ENCODE data around the gene ZNF697.

DNA sequence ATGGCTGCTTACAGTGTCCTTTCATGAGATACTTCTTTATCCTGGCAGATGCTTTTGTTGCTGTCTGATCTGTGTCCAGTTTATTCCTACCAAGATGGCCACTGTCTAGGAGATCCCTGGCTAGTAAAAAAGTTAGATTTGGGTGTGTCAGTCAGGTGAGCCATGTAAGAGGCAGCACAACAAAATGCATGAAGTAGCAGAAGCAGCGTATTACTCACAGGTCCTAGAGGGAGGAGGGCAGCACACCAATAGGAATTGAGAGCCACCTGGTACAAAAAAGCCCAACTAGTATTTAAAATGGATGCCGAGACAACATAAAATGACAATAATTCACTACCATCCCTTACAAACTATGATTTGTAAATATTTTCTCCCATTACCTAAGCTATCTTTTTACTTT lies 22.8 kb upstream of the ZNF697 start:
- TF ChIP-seq, protein P1, sequence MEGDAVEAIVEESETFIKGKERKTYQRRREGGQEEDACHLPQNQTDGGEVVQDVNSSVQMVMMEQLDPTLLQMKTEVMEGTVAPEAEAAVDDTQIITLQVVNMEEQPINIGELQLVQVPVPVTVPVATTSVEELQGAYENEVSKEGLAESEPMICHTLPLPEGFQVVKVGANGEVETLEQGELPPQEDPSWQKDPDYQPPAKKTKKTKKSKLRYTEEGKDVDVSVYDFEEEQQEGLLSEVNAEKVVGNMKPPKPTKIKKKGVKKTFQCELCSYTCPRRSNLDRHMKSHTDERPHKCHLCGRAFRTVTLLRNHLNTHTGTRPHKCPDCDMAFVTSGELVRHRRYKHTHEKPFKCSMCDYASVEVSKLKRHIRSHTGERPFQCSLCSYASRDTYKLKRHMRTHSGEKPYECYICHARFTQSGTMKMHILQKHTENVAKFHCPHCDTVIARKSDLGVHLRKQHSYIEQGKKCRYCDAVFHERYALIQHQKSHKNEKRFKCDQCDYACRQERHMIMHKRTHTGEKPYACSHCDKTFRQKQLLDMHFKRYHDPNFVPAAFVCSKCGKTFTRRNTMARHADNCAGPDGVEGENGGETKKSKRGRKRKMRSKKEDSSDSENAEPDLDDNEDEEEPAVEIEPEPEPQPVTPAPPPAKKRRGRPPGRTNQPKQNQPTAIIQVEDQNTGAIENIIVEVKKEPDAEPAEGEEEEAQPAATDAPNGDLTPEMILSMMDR (conservative IDR thresholded peaks at IDR 0.05; ENCODE audit: low read depth, low read length): no peak
- TF ChIP-seq EZH2 (IDR thresholded peaks at IDR 0.05; ENCODE audit: borderline replicate concordance, low read depth, low read length, poor library complexity, severe bottlenecking): no peak

Measured in A673 (cell line).